Heart right ventricle (tissue), 16 donors: ENCODE measurements around the gene PACS1. TPM values are rescaled to one million over a fixed set of nuclear protein-coding genes. Genes with fewer than 3 reads are reported as not detected.

ENCODE experiments used
- ATAC-seq, 8 donors: fragments of 200-7000 bp; cut with Tn5 transposase; one replicate each; pipeline ENCODE4 v1.9.1; 2020; ENCODE audit warnings: mild to moderate bottlenecking in 8 of 8, moderate library complexity in 8 of 8, moderate number of reproducible peaks in 1 of 8
- DNase-seq, 2 donors: peaks; one replicate each; pipeline ENCODE4 v3.0.0-alpha.2; 2020
- H3K27ac ChIP-seq, 10 donors: fragments of 200-600 bp; sonication (generic) in 2 of 10; one replicate each; pipeline versions ENCODE4 v1.5.0 to v1.8.0; 2020 to 2022; ENCODE audit warnings: mild to moderate bottlenecking in 3 of 10
- H3K27me3 ChIP-seq, 7 donors: fragments of 200-600 bp; one replicate each; pipeline ENCODE4 v1.8.0; 2021 to 2022; ENCODE audit warnings: mild to moderate bottlenecking in 2 of 7
- H3K36me3 ChIP-seq, 9 donors: fragments of 200-600 bp; sonication (generic) in 1 of 9; one replicate each; pipeline versions ENCODE4 v1.5.0 to v1.8.0; 2020 to 2022; ENCODE audit warnings: mild to moderate bottlenecking in 2 of 9
- H3K4me1 ChIP-seq, 9 donors: fragments of 200-600 bp; sonication (generic) in 1 of 9; one replicate each; pipeline versions ENCODE4 v1.5.0 to v1.8.0; 2020 to 2022; ENCODE audit warnings: mild to moderate bottlenecking in 4 of 9
- H3K4me3 ChIP-seq, 10 donors: fragments of 200-600 bp; sonication (generic) in 2 of 10; one replicate each; pipeline versions ENCODE4 v1.5.0 to v1.8.0; 2020 to 2022; ENCODE audit warnings: mild to moderate bottlenecking in 7 of 10, moderate library complexity in 2 of 10
- H3K9me3 ChIP-seq, 11 donors: fragments of 200-600 bp in 10 of 11; sonication (generic) in 2 of 11; one replicate each; pipeline versions ENCODE4 v1.5.0 to v1.8.0; 2013 to 2022; ENCODE audit warnings: mild to moderate bottlenecking in 2 of 11, control low read depth in 1 of 11, moderate library complexity in 1 of 11
- WGBS, 2 donors: extraction: QIAGEN DNeasy Blood & Tissue Kit; methylation state at CpG; one replicate each; pipeline ENCODE4 v1.1.7; 2013; ENCODE audit warnings: inconsistent platforms in 1 of 2; 5-methylcytosine and 5-hydroxymethylcytosine counted together
- intact Hi-C, 10 donors: fragments of 100-400 bp; cut with DNase I; formaldehyde crosslinking; loops; one replicate each; pipeline versions ENCODE4 v1.11.1 to v1.14.2; 2022
- polyA plus RNA-seq, 2 donors: library from polyadenylated mRNA; stranded (reverse); fragments of 200-250 nt; gene quantifications; one replicate each; pipeline ENCODE4 v1.2.3, GENCODE V29; 2013
- total RNA-seq, 10 donors: library from RNA; stranded (reverse); fragmentation: NEBNext Ultra II Directional in 3 of 10; extraction: Animal tissue kit (Norgen Biotek cat#: 25700) in 3 of 10; gene quantifications; one replicate each; pipeline versions ENCODE4 v1.2.1 to v1.2.4, GENCODE V29; 2021 to 2023
- TF ChIP-seq, protein P1 (sequence below), 9 donors: fragments of 200-600 bp; sonication (generic) in 2 of 9; IDR thresholded peaks; one replicate each; pipeline versions ENCODE4 v1.5.0 to v1.8.0; 2021 to 2022; ENCODE audit warnings: antibody characterized with exemption in 9 of 9, mild to moderate bottlenecking in 5 of 9, moderate library complexity in 1 of 9
- donor health status: Arrhythmogenic right ventricular cardiomyopathy.
- donor health status: ischemic (EF 13 %, LVEDD 7.1; RV severe dilation, severe dysfunction).
- donor health status: healthy with polysubstance abuse.
- donor health status: DM: no; HTN: yes; CAD: no.
- donor health status: DM: no; HTN: no; CAD: no.
- donor health status: ischemic (EF 25% LVEDD 6.9; RV normal size, moderate dysfunction).
- donor health status: ischemic (EF 25% LVEDD 5.7; RV mildly dilated, moderate dysfunction).
- donor health status: healthy.
- donor health status: DM: yes; HTN: yes; CAD: no.
- donor health status: Ischemic cardiomyopathy.
- donor health status: ischemic (EF 35%, LVEDD 5.7; RV mildly dilated, moderate dysfunction).
- donor health status: nonischemic (EF 11% LVEDD 7.7; RV severe dilation, severe dysfunction).
- donor health status: DM: yes; HTN: yes; CAD: no.
- donor health status: PGD.
- donor health status: ischemic (EF 29% LVEDD 5.4; RV normal size, mild dysfunction).
- donor health status: nonischemic (EF 23%, LVEDD 6.1; RV moderate dilation, normal function).

The PACS1 gene
- total and polyA plus RNA-seq, 12 donors, result 24.1 to 121 (median 69.7) TPM

DNA sequence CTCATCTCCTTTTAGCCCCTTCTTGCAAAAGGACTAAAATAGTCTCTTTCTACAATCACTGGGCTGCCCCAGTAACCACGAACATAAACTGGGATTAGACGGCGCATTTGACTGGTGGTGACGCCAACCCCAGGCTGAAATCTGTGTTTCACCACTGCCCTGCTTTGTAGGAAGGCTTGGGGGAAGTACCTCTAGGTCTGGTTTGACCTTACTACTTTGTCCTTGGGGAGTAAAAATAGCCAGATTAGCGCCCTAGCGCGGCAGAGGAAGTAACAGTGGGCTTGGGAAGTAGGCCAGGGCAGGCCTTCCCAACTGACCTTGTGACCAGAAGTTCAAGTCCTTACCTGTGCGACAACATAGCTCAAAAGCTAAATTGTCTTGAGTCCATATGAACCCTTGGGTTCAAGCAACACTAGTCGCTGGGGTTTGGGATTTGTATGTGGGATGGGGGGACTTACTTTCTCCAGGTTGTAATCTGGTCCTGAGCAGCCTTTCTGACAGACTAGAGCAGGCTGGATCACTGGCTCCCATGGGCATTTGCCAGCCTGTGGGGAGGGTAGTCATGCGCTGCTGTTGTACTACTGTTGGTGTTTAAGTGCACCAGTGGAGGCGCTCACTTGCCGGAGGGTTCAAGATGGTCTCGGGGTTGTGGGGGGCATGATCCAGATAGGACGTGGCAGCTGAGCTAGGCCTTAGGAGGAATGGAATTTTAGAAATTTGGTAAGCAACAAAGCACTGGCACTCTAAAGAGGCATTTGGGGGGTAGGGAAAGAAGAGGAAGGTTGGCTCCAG lies 953 bp upstream of the PACS1 start:
- H3K9me3 ChIP-seq, result peaks cover 0 to 3% (median 0%) of the 10 kb centered on the region in 11 donors
- DNase-seq (peak in 1 of 2 donors; percentile 62), ATAC-seq (peak; percentile 14 to 77 (median 67))
- H3K27ac ChIP-seq, result peak overlapping the region; percentile 96 to 100 (median 99)
- TF ChIP-seq, protein P1, sequence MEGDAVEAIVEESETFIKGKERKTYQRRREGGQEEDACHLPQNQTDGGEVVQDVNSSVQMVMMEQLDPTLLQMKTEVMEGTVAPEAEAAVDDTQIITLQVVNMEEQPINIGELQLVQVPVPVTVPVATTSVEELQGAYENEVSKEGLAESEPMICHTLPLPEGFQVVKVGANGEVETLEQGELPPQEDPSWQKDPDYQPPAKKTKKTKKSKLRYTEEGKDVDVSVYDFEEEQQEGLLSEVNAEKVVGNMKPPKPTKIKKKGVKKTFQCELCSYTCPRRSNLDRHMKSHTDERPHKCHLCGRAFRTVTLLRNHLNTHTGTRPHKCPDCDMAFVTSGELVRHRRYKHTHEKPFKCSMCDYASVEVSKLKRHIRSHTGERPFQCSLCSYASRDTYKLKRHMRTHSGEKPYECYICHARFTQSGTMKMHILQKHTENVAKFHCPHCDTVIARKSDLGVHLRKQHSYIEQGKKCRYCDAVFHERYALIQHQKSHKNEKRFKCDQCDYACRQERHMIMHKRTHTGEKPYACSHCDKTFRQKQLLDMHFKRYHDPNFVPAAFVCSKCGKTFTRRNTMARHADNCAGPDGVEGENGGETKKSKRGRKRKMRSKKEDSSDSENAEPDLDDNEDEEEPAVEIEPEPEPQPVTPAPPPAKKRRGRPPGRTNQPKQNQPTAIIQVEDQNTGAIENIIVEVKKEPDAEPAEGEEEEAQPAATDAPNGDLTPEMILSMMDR (IDR thresholded peaks at IDR 0.05), result peak in 1 of 9 donors; percentile 7
- intact Hi-C loops, result loop anchor here in 4 of 10 donors (2.0 to 5.0 kb wide), 2 partner anchors 16 to 63 kb away; partner anchors contain the start of gene SF3B2 (in 1 of the 4)
- peaks cover 12 to 60% (median 35%) of the 10 kb centered on the region in 9 donors for H3K4me1 ChIP-seq
- whole genome bisulfite sequencing, 2 donors, result 26 to 28% methylated on average over 14 of the region's 14 CpGs
- H3K36me3 ChIP-seq, result peaks cover 0 to 68% (median 34%) of the 10 kb centered on the region in 9 donors
- H3K4me3 ChIP-seq, result peak overlapping the region; percentile 49 to 94 (median 88)
- no peaks in the 10 kb centered on the region for H3K27me3 ChIP-seq

DNA sequence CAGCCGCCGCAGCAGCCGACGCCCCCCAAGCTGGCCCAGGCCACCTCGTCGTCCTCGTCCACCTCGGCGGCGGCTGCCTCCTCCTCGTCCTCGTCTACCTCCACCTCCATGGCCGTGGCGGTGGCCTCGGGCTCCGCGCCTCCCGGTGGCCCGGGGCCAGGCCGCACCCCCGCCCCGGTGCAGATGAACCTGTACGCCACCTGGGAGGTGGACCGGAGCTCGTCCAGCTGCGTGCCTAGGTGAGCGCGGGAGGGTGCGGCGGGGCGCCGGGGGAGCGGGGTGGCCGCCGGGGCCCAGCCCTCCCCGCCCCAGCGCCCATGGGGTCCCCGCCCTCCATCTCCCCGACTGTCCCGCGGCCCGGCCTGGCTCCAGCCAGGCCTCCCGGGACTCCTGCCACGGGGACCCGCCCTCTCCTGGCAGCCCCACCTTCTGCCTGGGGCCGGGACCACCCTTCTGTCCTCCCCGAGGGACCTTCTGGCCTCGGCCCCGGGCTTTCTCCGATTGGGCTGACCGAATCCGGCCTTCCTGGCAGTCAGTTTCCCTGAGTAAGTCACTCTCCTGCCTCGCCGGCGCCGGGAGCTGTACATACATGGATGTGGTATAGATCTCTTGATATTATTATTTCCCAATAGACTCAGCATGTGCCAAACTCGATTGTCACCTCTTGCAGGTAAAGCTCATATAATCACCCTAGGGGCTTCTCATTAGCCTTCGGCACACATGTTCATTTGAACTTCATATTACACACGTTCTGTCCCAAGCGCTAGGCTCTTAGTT lies 720 bp downstream of the PACS1 start:
- TF ChIP-seq, protein P1 (IDR thresholded peaks at IDR 0.05), result peak in 1 of 9 donors; percentile 3
- peaks cover 0 to 64% (median 23%) of the 10 kb centered on the region in 9 donors for H3K36me3 ChIP-seq
- H3K4me3 ChIP-seq, result peak overlapping the region; percentile 75 to 94 (median 88)
- WGBS, 2 donors, result 1% methylated on average over 44 to 60 of the region's 60 CpGs
- H3K9me3 ChIP-seq, result no peaks in the 10 kb centered on the region
- peak overlapping the region; percentile 92 to 99 (median 96) for H3K27ac ChIP-seq
- intact Hi-C loops, result loop anchor here in 4 of 10 donors (5.0 to 10.0 kb wide), 3 partner anchors 47 to 64 kb away; no protein-coding TSS in a partner anchor
- no peaks in the 10 kb centered on the region for H3K27me3 ChIP-seq
- DNase-seq, result peak; percentile 66 to 69
- peak; percentile 10 to 48 (median 28) for ATAC-seq
- H3K4me1 ChIP-seq, result peaks cover 12 to 59% (median 35%) of the 10 kb centered on the region in 9 donors

DNA sequence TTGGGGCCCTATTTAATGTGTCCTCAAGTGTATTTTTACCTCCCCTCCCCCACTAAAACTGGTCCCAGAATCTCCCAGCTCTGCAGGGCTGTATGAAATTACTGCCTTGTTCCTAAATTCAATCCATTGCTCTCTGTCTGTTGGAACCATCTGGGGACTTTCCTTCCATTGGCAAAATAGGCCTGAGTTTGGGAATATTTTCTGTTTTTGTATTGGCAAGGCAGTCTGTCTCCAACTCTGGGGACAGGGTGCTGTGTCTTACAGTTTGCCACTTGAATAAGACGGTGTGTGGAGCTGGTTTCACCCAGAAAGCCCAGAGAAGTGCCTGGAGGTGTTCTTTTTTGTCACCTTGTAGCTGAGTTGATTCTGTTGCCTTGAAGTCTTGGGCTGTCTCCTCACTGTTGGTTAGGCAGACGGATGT lies 1.3 kb downstream of the PACS1 start:
- TF ChIP-seq, protein P1 (IDR thresholded peaks at IDR 0.05), result no peak
- H3K4me3 ChIP-seq, result peak overlapping the region; percentile 75 to 94 (median 88)
- H3K9me3 ChIP-seq, result no peaks in the 10 kb centered on the region
- H3K36me3 ChIP-seq, result peaks cover 0 to 64% (median 23%) of the 10 kb centered on the region in 9 donors
- 23% methylated on average over 2 of the region's 2 CpGs for WGBS, 2 donors
- peak in 1 of 2 donors; percentile 8 for DNase-seq
- H3K27me3 ChIP-seq, result no peaks in the 10 kb centered on the region
- peak overlapping the region in 9 of 10 donors; percentile 92 to 99 (median 96) for H3K27ac ChIP-seq
- ATAC-seq, result no peak
- H3K4me1 ChIP-seq, result peaks cover 12 to 53% (median 36%) of the 10 kb centered on the region in 9 donors
- intact Hi-C loops, result loop anchor here in 4 of 10 donors (5.0 to 10.0 kb wide), 3 partner anchors 46 to 63 kb away; no protein-coding TSS in a partner anchor

DNA sequence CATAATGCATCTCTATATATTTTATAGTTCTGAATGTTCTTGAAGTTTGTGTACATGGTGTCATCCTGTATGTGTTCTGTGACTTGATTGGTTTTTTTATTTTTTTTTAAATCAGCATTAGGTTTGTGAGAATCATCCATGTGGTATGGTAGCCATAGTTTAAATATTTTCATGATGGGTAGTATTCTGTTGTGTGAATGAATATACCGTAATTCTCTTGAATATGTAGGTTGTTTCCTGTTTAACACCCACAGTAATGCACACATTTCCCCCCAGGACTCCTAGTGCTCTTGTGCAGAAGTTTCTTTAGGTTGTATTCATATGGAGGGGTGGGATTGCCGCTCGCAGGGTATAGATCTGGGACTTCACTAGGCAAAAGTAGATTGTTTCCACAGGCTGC lies 2.0 kb downstream of the PACS1 start:
- Histone ChIP-seq H3K27ac (peak overlapping the region in 3 of 10 donors; percentile 92 to 99 (median 94)), H3K27me3 (no peaks in the 10 kb centered on the region), H3K4me3 (peak overlapping the region in 2 of 10 donors; percentile 81 to 94), H3K36me3 (peaks cover 0 to 64% (median 16%) of the 10 kb centered on the region in 9 donors), H3K9me3 (no peaks in the 10 kb centered on the region), H3K4me1 (peaks cover 12 to 53% (median 37%) of the 10 kb centered on the region in 9 donors)
- intact Hi-C loops, result loop anchor here in 4 of 10 donors (5.0 to 10.0 kb wide), 3 partner anchors 45 to 63 kb away; no protein-coding TSS in a partner anchor
- DNase-seq (no peak), ATAC-seq (no peak)
- TF ChIP-seq, protein P1 (IDR thresholded peaks at IDR 0.05), result no peak
- 92 to 93% methylated on average over 3 of the region's 3 CpGs for WGBS, 2 donors
